Upper lobe of left lung (tissue), 6 donors: ENCODE measurements around the gene IRF2BP1. TPM values are rescaled to one million over a fixed set of nuclear protein-coding genes. Genes with fewer than 3 reads are reported as not detected.
"Not testable (repeated sequence)": the region's sequence is repeated elsewhere in the genome, so short reads cannot be mapped to it uniquely, and the experiment has no call there.

Experiments used
- ATAC-seq, 2 donors: fragments of 200-7000 bp; cut with Tn5 transposase; one replicate each; pipeline ENCODE4 v1.9.1; 2022; ENCODE audit warnings: mild to moderate bottlenecking in 2 of 2, moderate library complexity in 2 of 2; ENCODE audit not compliant: low FRiP score in 2 of 2
- DNase-seq, 2 donors: peaks; one replicate each; pipeline ENCODE4 v3.0.0-alpha.2; 2019 to 2020
- H3K27ac ChIP-seq, 4 donors: fragments of 200-600 bp; sonication (generic); one replicate each; pipeline ENCODE4 v1.5.1; 2016 to 2019
- H3K27me3 ChIP-seq, 4 donors: fragments of 200-600 bp; sonication (generic); one replicate each; pipeline ENCODE4 v1.5.1; 2017 to 2019
- H3K36me3 ChIP-seq, 4 donors: fragments of 200-600 bp; sonication (generic); one replicate each; pipeline ENCODE4 v1.5.1; 2016 to 2019
- H3K4me1 ChIP-seq, 4 donors: fragments of 200-600 bp; sonication (generic); one replicate each; pipeline ENCODE4 v1.5.1; 2018 to 2019
- H3K4me3 ChIP-seq, 4 donors: fragments of 200-600 bp; sonication (generic); one replicate each; pipeline ENCODE4 v1.5.1; 2017 to 2019; ENCODE audit warnings: mild to moderate bottlenecking in 2 of 4, moderate library complexity in 1 of 4
- H3K9me3 ChIP-seq, 4 donors: fragments of 200-600 bp; sonication (generic); one replicate each; pipeline ENCODE4 v1.5.1; 2018 to 2019
- EP300 ChIP-seq, 4 donors: sonication (generic); formaldehyde crosslinking; IDR thresholded peaks; one replicate each; pipeline ENCODE4 v1.5.1; 2017; ENCODE audit warnings: antibody characterized with exemption in 4 of 4, control low read depth in 2 of 4
- POLR2A ChIP-seq, 4 donors: fragments of 450-650 bp; IDR thresholded peaks; one replicate each; pipeline ENCODE4 v1.5.1; 2016 to 2017; ENCODE audit warnings: antibody characterized with exemption in 4 of 4, mild to moderate bottlenecking in 2 of 4
- POLR2AphosphoS5 ChIP-seq, 2 donors: sonication (generic); formaldehyde crosslinking; IDR thresholded peaks; one replicate each; pipeline ENCODE4 v1.5.1; 2017; ENCODE audit warnings: antibody characterized with exemption in 2 of 2
- WGBS, 2 donors: methylation state at CpG; one replicate each; pipeline ENCODE4 v1.1.5; 2017 to 2018; 5-methylcytosine and 5-hydroxymethylcytosine counted together
- total RNA-seq, 6 donors: library from RNA; depleted of rRNA in 4 of 6; stranded (reverse); fragments of >200 nt in 4 of 6; gene quantifications; one replicate each; pipeline versions ENCODE4 v1.1.0 to v1.2.1, GENCODE V29; 2016 to 2021
- TF ChIP-seq, protein P1 (sequence below), 6 experiments: fragments of 450-650 bp in 4 of 6; fragments of 200-600 bp in 2 of 6; sonication (generic) in 2 of 6; IDR thresholded peaks; one replicate each; pipeline ENCODE4 v1.5.1; 2016 to 2019; ENCODE audit warnings: antibody characterized with exemption in 6 of 6
- donor health status: DM: no; HTN: no; CAD: no; lungs with moderate emphysema.
- donor health status: DM: no; HTN: yes; CAD: no; lungs with severe emphysema.

IRF2BP1 gene
- total RNA-seq, 6 donors from 2014 or later = 23.2 to 36.5 (median 30.5) TPM

DNA sequence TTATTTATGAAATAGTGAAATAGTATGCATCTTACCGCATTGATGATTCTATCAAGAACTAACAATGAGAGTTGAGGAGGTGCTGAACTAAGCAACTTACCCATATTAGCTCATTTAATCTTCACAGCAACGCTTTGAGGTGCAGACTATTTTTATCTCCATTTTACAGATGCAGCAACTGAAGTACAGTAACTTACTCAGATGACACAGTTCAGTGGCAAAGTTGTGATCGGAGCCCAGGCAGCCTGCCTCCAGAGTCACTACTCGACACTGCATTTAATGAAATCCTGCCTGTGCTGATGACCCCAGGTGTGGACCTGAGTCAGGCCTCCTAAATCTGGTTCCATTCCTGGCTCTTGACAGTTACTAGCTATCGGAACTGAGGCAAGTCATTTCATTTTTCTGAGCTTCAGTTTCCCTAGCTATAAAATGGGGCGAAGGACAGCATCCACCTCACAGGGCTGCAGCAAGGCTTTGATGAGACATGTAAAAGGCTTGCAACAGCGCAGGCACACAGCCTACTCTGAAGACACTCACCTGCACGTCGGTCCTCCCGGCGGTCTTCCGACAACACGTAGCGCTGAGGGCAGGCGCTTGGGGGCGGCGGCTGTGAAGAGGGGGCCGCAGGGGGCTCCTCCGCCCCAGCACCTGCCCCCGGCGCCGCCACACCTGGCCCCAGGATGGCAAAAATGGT is 14.9 kb upstream of the IRF2BP1 start:
- DNase-seq = no peak
- peak overlapping the region in 3 of 4 donors; percentile 67 to 82 (median 70) for H3K4me3 ChIP-seq
- peak overlapping the region in 1 of 4 donors; percentile 79 for H3K27ac ChIP-seq
- 75 to 88% methylated on average over 6 to 10 of the region's 22 CpGs for WGBS, 2 donors
- no peaks in the 10 kb centered on the region for H3K9me3 ChIP-seq
- peaks cover 12 to 32% (median 18%) of the 10 kb centered on the region in 4 donors for H3K4me1 ChIP-seq
- no peak for ATAC-seq
- TF ChIP-seq, protein P1, sequence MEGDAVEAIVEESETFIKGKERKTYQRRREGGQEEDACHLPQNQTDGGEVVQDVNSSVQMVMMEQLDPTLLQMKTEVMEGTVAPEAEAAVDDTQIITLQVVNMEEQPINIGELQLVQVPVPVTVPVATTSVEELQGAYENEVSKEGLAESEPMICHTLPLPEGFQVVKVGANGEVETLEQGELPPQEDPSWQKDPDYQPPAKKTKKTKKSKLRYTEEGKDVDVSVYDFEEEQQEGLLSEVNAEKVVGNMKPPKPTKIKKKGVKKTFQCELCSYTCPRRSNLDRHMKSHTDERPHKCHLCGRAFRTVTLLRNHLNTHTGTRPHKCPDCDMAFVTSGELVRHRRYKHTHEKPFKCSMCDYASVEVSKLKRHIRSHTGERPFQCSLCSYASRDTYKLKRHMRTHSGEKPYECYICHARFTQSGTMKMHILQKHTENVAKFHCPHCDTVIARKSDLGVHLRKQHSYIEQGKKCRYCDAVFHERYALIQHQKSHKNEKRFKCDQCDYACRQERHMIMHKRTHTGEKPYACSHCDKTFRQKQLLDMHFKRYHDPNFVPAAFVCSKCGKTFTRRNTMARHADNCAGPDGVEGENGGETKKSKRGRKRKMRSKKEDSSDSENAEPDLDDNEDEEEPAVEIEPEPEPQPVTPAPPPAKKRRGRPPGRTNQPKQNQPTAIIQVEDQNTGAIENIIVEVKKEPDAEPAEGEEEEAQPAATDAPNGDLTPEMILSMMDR (IDR thresholded peaks at IDR 0.05) = no peak
- TF ChIP-seq POLR2AphosphoS5 (IDR thresholded peaks at IDR 0.05) (no peak), POLR2A (IDR thresholded peaks at IDR 0.05) (no peak), EP300 (IDR thresholded peaks at IDR 0.05) (no peak)
- no peaks in the 10 kb centered on the region for H3K27me3 ChIP-seq
- H3K36me3 ChIP-seq = peaks cover 0 to 26% (median 20%) of the 10 kb centered on the region in 4 donors

DNA sequence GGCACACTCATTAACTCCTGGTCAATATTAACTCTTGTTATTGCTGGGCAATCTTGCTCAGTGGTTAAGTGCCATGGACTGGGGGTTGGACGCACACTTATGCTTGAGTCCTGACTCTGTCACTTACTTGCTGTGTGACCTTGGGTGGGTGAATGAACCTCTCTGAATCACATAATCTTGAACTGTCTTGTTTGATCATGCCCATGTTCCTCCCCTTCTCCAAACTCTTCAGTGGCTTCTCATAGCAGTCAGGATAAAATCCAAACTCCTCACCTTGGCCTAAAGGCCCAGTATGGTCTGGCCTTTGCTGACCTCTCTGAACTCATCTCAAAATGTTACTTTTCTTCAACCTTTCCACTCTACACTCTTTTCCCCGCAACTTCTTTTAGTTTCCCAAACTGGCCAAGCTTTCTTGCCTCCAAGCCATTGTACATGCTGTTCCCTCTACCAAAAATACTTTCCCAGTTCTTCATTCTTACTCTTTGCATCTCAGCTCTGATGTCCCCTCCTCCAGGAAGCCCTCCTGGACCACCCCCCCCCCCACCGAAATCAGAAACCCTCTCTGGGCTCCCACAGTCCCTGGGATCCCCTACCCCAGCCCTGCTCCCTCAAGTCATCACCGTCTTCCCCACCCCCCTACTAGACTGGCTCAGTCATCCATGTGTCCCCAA is 14.1 kb upstream of the IRF2BP1 start:
- WGBS, 2 donors = 94 to 99% methylated on average over 4 of the region's 4 CpGs
- no peaks in the 10 kb centered on the region for H3K27me3 ChIP-seq
- peaks cover 12 to 32% (median 18%) of the 10 kb centered on the region in 4 donors for H3K4me1 ChIP-seq
- no peak overlapping the region for H3K4me3 ChIP-seq
- no peaks in the 10 kb centered on the region for H3K9me3 ChIP-seq
- TF ChIP-seq, protein P1 (IDR thresholded peaks at IDR 0.05) = no peak
- no peak for TF ChIP-seq EP300 (IDR thresholded peaks at IDR 0.05)
- TF ChIP-seq POLR2A (IDR thresholded peaks at IDR 0.05) = no peak
- no peak for TF ChIP-seq POLR2AphosphoS5 (IDR thresholded peaks at IDR 0.05)
- ATAC-seq (no peak), DNase-seq (no peak)
- peaks cover 0 to 32% (median 23%) of the 10 kb centered on the region in 4 donors for H3K36me3 ChIP-seq
- no peak overlapping the region for H3K27ac ChIP-seq

DNA sequence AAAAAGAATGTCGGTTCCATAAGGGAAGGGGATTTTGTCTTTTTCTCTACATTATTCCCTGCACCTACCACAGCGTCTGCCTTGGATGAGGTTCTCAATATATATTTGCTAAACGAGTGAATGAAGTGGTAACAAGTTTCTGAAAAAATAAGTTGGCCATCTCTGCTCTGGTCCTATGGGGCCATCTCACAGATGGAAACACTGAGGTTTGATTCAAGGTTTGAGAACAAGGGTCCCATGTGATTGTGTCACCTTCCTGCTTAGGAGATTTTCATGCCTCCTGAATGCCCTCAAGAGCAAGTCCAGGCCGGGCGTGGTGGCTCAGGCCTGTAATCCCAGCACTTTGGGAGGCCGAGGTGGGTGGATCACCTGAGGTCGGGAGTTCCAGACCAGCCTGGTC is 13.3 kb upstream of the IRF2BP1 start:
- Histone ChIP-seq H3K4me1 (peaks cover 12 to 32% (median 18%) of the 10 kb centered on the region in 4 donors), H3K27ac (no peak overlapping the region), H3K9me3 (no peaks in the 10 kb centered on the region), H3K36me3 (peaks cover 0 to 38% (median 26%) of the 10 kb centered on the region in 4 donors), H3K4me3 (no peak overlapping the region), H3K27me3 (no peaks in the 10 kb centered on the region)
- WGBS, 2 donors = 93 to 96% methylated on average over 7 of the region's 7 CpGs
- ATAC-seq (no peak), DNase-seq (no peak)
- TF ChIP-seq POLR2A (IDR thresholded peaks at IDR 0.05) = no peak
- TF ChIP-seq, protein P1 (IDR thresholded peaks at IDR 0.05) = no peak
- TF ChIP-seq EP300 (IDR thresholded peaks at IDR 0.05) = no peak

DNA sequence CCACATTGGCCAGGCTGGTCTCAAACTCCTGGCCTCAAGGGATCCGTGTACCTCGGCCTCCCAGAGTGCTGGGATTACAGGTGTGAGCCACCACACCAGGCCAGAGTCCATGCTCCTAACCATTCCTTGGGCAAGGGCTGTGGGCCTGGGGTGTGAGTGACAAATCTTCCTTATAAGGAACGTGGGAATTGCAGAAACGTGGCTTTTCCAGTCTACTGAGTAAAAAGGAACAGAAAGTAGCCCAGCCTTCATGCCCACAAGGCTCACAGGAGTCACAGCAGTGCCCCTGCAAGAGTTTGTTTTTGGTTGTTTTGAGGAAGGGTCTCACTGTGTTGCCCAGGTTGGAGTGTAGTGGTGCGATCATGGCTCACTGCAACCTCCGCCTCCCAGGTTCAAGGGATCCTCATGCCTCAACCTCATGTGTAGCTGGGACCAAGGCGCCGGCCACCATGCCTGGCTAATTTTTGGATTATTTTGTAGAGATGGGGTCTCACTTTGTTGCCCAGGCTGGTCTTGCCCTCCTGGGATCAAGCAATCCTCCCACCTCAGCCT is 11.4 kb upstream of the IRF2BP1 start:
- no peak for TF ChIP-seq POLR2A (IDR thresholded peaks at IDR 0.05)
- TF ChIP-seq, protein P1 (IDR thresholded peaks at IDR 0.05) = no peak
- TF ChIP-seq POLR2AphosphoS5 (IDR thresholded peaks at IDR 0.05) = no peak
- TF ChIP-seq EP300 (IDR thresholded peaks at IDR 0.05) = no peak
- Histone ChIP-seq H3K4me1 (peaks cover 7 to 25% (median 12%) of the 10 kb centered on the region in 4 donors), H3K27me3 (no peaks in the 10 kb centered on the region), H3K4me3 (no peak overlapping the region), H3K9me3 (no peaks in the 10 kb centered on the region), H3K27ac (no peak overlapping the region), H3K36me3 (peaks cover 0 to 40% (median 26%) of the 10 kb centered on the region in 4 donors)
- 92% methylated on average over 8 of the region's 8 CpGs for WGBS, 2 donors
- DNase-seq = no peak
- no peak for ATAC-seq

DNA sequence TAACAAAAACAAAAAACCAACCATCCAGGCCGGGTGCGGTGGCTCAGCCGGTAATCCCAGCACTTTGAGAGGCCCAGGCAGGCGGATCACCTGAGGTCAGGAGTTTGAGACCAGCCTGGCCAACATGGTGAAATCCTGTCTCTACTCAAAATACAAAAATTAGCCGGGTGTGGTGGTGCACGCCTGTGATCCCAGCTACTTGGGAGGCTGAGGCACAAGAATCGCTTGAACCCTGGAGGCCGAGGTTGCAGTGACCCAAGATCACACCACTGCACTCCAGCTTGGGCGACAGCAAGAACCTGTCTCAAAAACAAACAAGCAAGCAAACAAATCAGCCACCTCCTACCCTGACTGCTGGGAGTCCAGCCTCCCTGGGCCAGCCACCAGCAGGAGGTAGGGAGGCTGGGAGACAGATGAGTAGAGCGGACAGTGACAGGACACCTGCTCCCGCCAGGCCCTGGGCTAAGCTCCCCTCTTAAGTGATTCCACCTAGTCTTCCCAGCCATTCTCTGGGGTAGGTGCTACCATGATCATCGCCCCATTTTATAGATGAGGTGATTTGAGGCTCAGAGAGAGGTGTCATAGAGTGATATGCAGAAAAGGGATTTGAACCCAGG is 10.2 kb upstream of the IRF2BP1 start:
- WGBS, 2 donors = 92 to 94% methylated on average over 12 of the region's 12 CpGs
- DNase-seq, ATAC-seq, H3K9me3 ChIP-seq, H3K27ac ChIP-seq, H3K4me3 ChIP-seq, H3K27me3 ChIP-seq: not testable (repeated sequence)
- H3K36me3 ChIP-seq = peaks cover 0 to 45% (median 28%) of the 10 kb centered on the region in 4 donors
- peaks cover 3 to 12% (median 4%) of the 10 kb centered on the region in 4 donors for H3K4me1 ChIP-seq
